Naive thymus-derived CD4-positive, alpha-beta T cell (primary cell): ENCODE measurements around the gene PEDS1. TPM values are rescaled to one million over a fixed set of nuclear protein-coding genes. Genes with fewer than 3 reads are reported as not detected.
A peak's percentile ranks its signal among the peaks of the same experiment; 100 is the strongest.
"Not testable (repeated sequence)": the region's sequence is repeated elsewhere in the genome, so short reads cannot be mapped to it uniquely, and the experiment has no call there.

ENCODE experiments used
- ATAC-seq: fragments of 150-1000 bp; cut with Tn5 transposase; 2 replicates; pipeline ENCODE4 v1.10.0; 2021; ENCODE audit warnings: mild to moderate bottlenecking, moderate library complexity
- CTCF ChIA-PET: fragments of 350-600 bp; sonication (Branson Sonifier 250); formaldehyde crosslinking; loops from one replicate; lab custom pipeline; 2021; ENCODE audit warnings: antibody characterized with exemption; lab: Charles Lee
- POLR2A ChIA-PET: fragments of 350-600 bp; sonication (Branson Sonifier 250); formaldehyde crosslinking; loops from one replicate; lab custom pipeline; 2021; ENCODE audit warnings: antibody characterized with exemption, inconsistent platforms; lab: Charles Lee
- DNase-seq, 9 donors: peaks; one replicate each; pipeline versions ENCODE4 v3.0.0 to v3.0.0-alpha.2; 2020 to 2022; ENCODE audit warnings: mixed read lengths in 1 of 9
- H3K27ac ChIP-seq: one replicate; pipeline ENCODE4 v1.7.0; 2013; ENCODE audit warnings: mild to moderate bottlenecking, low read depth, low read length, moderate library complexity
- H3K27me3 ChIP-seq, 2 donors: one replicate each; pipeline ENCODE4 v1.7.0; 2013; ENCODE audit warnings: low read length in 2 of 2, mild to moderate bottlenecking in 2 of 2, moderate library complexity in 2 of 2; ENCODE audit not compliant: control insufficient read depth in 2 of 2, insufficient read depth in 2 of 2
- H3K36me3 ChIP-seq, 3 experiments: 1 replicate in 2 of 3; 2 replicates in 1 of 3; pipeline ENCODE4 v1.7.0; 2013; ENCODE audit warnings: low read length in 3 of 3, mild to moderate bottlenecking in 3 of 3, moderate library complexity in 1 of 3; ENCODE audit not compliant: insufficient read depth in 3 of 3, control insufficient read depth in 2 of 3
- H3K4me1 ChIP-seq, 2 donors: one replicate each; pipeline ENCODE4 v1.7.0; 2013; ENCODE audit warnings: low read length in 2 of 2, mild to moderate bottlenecking in 2 of 2, moderate library complexity in 1 of 2; ENCODE audit not compliant: control insufficient read depth in 2 of 2, insufficient read depth in 2 of 2
- H3K4me3 ChIP-seq: 2 replicates; pipeline ENCODE4 v1.7.0; 2013; ENCODE audit warnings: mild to moderate bottlenecking, low read length
- H3K9me3 ChIP-seq, 3 experiments: 1 replicate in 2 of 3; 2 replicates in 1 of 3; pipeline ENCODE4 v1.7.0; 2013; ENCODE audit warnings: low read length in 3 of 3; ENCODE audit not compliant: control insufficient read depth in 2 of 3
- H3K27ac Mint-ChIP-seq, 9 donors: one replicate each; pipeline ENCODE4 v1.8.0; 2020 to 2022; ENCODE audit warnings: mixed read lengths in 9 of 9, mild to moderate bottlenecking in 8 of 9, moderate library complexity in 5 of 9, inconsistent platforms in 2 of 9
- H3K27me3 Mint-ChIP-seq, 5 donors: one replicate each; pipeline ENCODE4 v1.8.0; 2021 to 2022; ENCODE audit warnings: mixed read lengths in 5 of 5, mild to moderate bottlenecking in 1 of 5
- H3K36me3 Mint-ChIP-seq, 5 donors: one replicate each; pipeline ENCODE4 v1.8.0; 2020 to 2022; ENCODE audit warnings: mixed read lengths in 5 of 5, mild to moderate bottlenecking in 3 of 5, inconsistent platforms in 1 of 5
- H3K4me1 Mint-ChIP-seq, 7 donors: one replicate each; pipeline ENCODE4 v1.8.0; 2020 to 2022; ENCODE audit warnings: mixed read lengths in 7 of 7, mild to moderate bottlenecking in 3 of 7, inconsistent platforms in 1 of 7
- H3K4me3 Mint-ChIP-seq, 10 donors: one replicate each; pipeline ENCODE4 v1.8.0; 2020 to 2022; ENCODE audit warnings: mild to moderate bottlenecking in 10 of 10, mixed read lengths in 10 of 10, moderate library complexity in 6 of 10, inconsistent platforms in 2 of 10
- H3K9me3 Mint-ChIP-seq, 11 donors: one replicate each; pipeline ENCODE4 v1.8.0; 2020 to 2022; ENCODE audit warnings: mixed read lengths in 11 of 11, mild to moderate bottlenecking in 4 of 11, inconsistent platforms in 1 of 11, moderate library complexity in 1 of 11
- intact Hi-C, 2 donors: fragments of 100-400 bp; cut with micrococcal nuclease; formaldehyde crosslinking; loops; one replicate each; pipeline ENCODE4 v1.15.1; 2023
- polyA plus RNA-seq, 2 donors: library from polyadenylated mRNA; unstranded; fragments of 300-500 nt; fragmentation: Illumina TruSeq; gene quantifications; one replicate each; pipeline ENCODE4 v1.2.3, GENCODE V29; 2021
- total RNA-seq, 6 experiments: library from RNA in 5 of 6; stranded (reverse) in 5 of 6; gene quantifications; 1 replicate in 5 of 6; 2 replicates in 1 of 6; pipeline ENCODE4 v1.2.3 and lab custom pipeline; 2021 to 2026

Gene PEDS1
- total and polyA plus RNA-seq, 7 experiments from 2014 or later = 16.0 to 29.3 (median 20.8) TPM

DNA sequence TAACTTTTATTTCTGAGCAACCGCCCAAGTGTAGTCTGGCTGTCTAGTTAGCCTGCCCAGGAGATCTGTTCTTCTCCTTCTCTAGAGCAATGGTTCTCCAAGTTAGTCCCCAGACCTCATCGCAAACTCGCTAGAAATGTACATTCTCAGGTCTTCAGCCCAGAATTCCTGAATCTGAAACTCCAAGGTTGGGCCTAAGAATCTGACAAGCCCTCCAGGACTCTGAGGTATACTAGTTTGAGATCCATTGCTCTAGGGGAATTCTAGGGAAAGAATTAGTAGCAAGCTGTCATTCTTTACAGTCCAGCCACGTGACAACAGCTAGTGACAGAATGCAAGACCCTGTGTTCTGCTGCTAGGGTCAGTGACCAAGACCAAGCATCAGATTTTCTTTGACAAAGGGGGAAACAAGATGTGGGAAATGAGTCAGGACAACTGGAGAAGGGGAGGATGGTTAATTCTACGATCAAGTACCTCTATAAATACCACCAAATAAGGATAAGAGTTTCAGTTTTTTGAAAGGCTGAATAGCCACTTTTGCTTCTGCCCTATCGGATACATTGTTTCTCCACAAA is 46.4 kb downstream of the PEDS1 start:
- H3K9me3 ChIP-seq = no peaks in the 10 kb centered on the region
- intact Hi-C loops = no loop called here
- CTCF ChIA-PET = interaction anchor here (0.6 to 2.3 kb wide), 3 partner anchors 13 to 356 kb away, joined by 4 to 7 read pairs (median 4); no protein-coding TSS in a partner anchor
- H3K4me1 ChIP-seq = peaks cover 39 to 47% of the 10 kb centered on the region in 2 donors
- peak overlapping the region in 5 of 10 donors; percentile 34 to 56 (median 43) for H3K4me3 Mint-ChIP-seq
- H3K36me3 Mint-ChIP-seq = peaks cover 0 to 24% (median 7%) of the 10 kb centered on the region in 5 donors
- H3K4me3 ChIP-seq = no peak overlapping the region
- DNase-seq = no peak
- H3K27me3 ChIP-seq = no peaks in the 10 kb centered on the region
- H3K9me3 Mint-ChIP-seq = no peaks in the 10 kb centered on the region
- H3K4me1 Mint-ChIP-seq = peaks cover 58 to 91% (median 83%) of the 10 kb centered on the region in 7 donors
- POLR2A ChIA-PET = interaction anchor here (0.7 kb wide), 1 partner anchor 361 kb away, joined by 3 read pairs; no protein-coding TSS in a partner anchor
- peak overlapping the region in 3 of 9 donors; percentile 50 to 69 (median 59) for H3K27ac Mint-ChIP-seq
- ATAC-seq = no peak
- no peaks in the 10 kb centered on the region for H3K27me3 Mint-ChIP-seq
- peaks cover 0 to 10% (median 0%) of the 10 kb centered on the region in 3 experiments for H3K36me3 ChIP-seq
- no peak overlapping the region for H3K27ac ChIP-seq

DNA sequence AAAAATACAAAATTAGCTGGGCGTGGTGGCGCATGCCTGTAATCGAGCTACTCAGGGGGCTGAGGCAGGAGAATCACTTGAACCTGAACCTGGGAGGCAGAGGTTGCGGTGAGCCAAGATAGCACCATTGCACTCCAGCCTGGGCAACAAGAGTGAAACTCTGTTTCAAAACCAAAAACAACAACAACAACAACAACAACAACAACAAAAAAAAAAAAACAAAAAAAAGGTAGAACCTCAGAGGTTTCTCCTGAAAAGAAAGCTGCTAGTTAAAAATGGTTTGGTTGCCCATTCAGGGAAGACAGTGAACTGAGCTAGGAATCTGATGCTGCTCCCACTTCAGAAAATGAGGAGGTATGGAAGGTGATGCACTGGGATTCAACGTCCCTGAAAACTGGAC is 46.9 kb downstream of the PEDS1 start:
- ATAC-seq, H3K27me3 Mint-ChIP-seq, DNase-seq, intact Hi-C loops, H3K9me3 ChIP-seq, H3K27ac ChIP-seq, H3K4me3 ChIP-seq, H3K9me3 Mint-ChIP-seq, H3K27me3 ChIP-seq: not testable (repeated sequence)
- ChIA-PET CTCF (interaction anchor here (0.8 to 2.3 kb wide), 4 partner anchors 14 to 127 kb away, joined by 3 to 7 read pairs (median 4); no protein-coding TSS in a partner anchor), POLR2A (interaction anchor here (0.7 kb wide), 1 partner anchor 361 kb away, joined by 3 read pairs; no protein-coding TSS in a partner anchor)
- Mint-ChIP-seq H3K27ac (peak overlapping the region in 3 of 9 donors; percentile 30 to 59 (median 50)), H3K36me3 (peaks cover 0 to 24% (median 5%) of the 10 kb centered on the region in 5 donors), H3K4me3 (peak overlapping the region in 2 of 10 donors; percentile 9 to 56), H3K4me1 (peaks cover 58 to 91% (median 83%) of the 10 kb centered on the region in 7 donors)
- Histone ChIP-seq H3K4me1 (peaks cover 39 to 44% of the 10 kb centered on the region in 2 donors), H3K36me3 (peaks cover 0 to 10% (median 0%) of the 10 kb centered on the region in 3 experiments)

Other genes starting within 250 kb of the PEDS1 start
- 10 to 100 TPM in 2 of 5 experiments, 1 to 10 TPM in 3; 9.0 to 18.4 (median 10.0) TPM for gene SPATA2, start 238.2 kb downstream of the PEDS1 start, total RNA-seq
- 1 to 10 TPM; 2.7 to 7.4 TPM for gene SPATA2, start 238.2 kb downstream of the PEDS1 start, polyA plus RNA-seq
- gene RNF114, start 217.3 kb downstream of the PEDS1 start, total RNA-seq = 100 to 1,000 TPM in 3 of 5 experiments, 10 to 100 TPM in 2; 67.1 to 113 (median 101) TPM
- gene RNF114, start 217.3 kb downstream of the PEDS1 start, polyA plus RNA-seq = 100 to 1,000 TPM; 130 to 143 TPM
- 1 to 10 TPM in 2 of 5 experiments, under 1 TPM in 3; 0.22 to 7.0 (median 0.34) TPM for gene SNAI1, start 170.7 kb downstream of the PEDS1 start, total RNA-seq
- gene SNAI1, start 170.7 kb downstream of the PEDS1 start, polyA plus RNA-seq = under 1 TPM; 0.28 to 0.34 TPM
- 100 to 1,000 TPM; 131 to 167 (median 140) TPM for gene UBE2V1, start 40.6 kb downstream of the PEDS1 start, total RNA-seq
- gene UBE2V1, start 40.6 kb downstream of the PEDS1 start, polyA plus RNA-seq = 100 to 1,000 TPM; 128 to 134 TPM
- gene CEBPB, start 37.1 kb upstream of the PEDS1 start, total RNA-seq = 100 to 1,000 TPM in 1 of 5 experiments, 10 to 100 TPM in 4; 27.8 to 201 (median 40.9) TPM
- 10 to 100 TPM; 12.8 to 14.4 TPM for gene CEBPB, start 37.1 kb upstream of the PEDS1 start, polyA plus RNA-seq